ENCODE results near the gene DGKE.

Gene DGKE

DNA sequence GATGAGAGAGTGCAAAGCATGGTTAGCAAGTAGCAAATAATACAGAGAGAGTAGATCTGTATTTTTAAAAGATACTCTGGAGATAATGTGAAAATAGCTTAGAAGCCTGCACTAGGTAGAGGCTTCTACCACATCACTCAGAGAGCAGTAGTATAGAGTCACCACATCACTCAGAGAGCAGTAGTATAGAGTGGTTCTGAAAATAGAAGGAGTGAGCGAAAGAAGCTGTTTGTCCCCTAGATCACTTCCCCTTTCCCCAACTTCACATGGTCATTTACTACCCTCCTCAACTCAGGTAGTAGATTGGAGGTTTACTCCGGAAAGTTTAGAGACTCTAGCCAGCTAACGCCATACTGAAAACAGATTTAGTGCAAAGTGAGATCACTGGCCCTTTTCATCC, 17.1 kb downstream of the DGKE start:
- no peak for DNase-seq

DNA sequence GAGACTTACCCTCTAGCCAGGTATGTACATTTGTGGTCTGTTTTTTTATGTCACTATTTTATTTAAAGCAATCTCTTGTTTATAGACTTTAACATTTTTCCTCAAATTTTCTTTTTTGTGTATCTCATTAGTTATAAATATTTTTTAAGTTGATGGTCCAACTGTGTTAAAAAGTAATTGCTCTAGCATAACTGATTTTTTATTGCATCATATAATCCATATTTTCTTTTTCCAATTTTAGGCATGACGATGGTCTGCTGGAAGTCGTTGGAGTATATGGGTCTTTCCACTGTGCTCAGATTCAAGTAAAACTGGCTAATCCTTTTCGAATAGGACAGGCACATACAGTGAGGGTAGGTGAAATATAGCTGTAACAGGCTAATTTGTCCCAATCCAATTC, 27.9 kb downstream of the DGKE start:
- no peak for DNase-seq

DNA sequence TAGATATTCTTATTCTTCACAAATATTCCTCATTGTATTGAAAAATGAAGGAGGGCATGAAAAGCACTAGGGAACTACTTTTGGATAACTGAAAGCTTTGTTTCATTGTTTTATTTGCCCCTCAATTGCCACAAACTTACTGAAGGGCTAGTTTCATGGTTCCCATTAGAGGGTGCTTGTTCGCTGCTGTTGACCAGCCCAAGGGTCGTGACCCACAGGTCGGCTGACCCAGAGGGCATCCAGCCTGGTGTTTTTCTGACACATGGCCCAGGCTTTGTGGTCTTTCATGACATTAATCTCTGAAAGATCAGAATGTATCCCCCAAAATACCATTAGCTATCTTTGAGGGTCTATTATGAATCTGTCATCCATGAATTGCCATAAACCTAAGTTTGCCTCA, 30.0 kb downstream of the DGKE start:
- DNase-seq = no peak

DNA sequence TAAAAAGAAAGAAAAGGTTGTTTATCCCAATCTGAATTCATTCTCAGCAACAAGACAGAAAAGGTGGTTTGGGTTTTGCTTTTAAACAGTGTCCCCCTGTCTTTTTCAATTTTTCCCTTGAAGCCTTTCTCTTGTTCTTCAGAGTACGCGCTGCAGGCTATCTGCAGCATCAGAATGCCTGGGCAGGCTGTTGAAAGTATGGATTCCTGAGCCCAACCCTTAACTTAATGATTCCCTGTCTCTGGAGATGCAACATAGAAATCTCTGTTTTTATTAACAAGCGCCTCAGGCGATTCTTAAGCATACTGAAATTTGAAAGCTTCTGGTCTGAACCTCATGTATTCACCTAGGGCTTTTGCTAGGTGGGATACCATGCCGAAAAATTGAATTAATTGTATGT, 32.1 kb downstream of the DGKE start:
- no peak for DNase-seq

DNA sequence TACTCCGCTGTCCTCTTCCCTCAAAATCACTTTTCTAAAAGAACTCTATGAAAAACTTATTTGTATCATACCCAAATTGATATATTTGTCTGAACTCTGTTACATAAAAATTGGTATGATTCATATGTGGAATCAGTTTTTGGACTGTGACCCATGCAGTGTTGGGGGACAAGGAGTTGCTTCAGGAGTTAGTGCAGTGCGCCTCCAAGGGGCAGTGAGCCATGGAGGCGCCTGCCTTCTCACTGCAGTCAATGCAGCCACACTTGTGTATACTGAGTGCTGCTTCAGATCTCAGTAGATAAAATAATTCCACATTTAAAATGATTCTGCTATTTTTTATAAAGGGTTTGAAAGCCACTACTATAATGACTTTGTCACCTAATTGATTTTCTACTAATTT, 32.5 kb downstream of the DGKE start:
- no peak for DNase-seq

DNA sequence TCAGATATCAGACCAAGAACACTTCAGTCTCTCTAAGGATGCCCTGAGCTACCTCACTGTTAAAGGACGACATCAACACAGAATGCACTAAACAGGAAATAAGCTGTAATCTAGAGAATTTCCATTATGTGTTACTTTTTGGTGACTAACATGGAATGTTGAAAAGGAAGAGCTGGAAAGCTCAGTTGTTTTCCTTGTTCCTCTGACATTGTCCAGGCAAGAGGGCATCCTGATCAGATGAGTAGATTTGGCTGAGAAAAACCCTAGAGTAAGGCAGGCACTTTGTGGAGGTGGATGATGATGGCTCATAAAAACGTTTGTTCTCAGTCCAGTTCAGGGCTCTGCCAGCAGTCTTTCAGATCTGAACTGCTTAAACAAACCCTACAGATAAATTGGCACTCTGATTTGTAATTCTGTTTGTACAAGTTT, 34.0 kb downstream of the DGKE start:
- no peak for DNase-seq

DNA sequence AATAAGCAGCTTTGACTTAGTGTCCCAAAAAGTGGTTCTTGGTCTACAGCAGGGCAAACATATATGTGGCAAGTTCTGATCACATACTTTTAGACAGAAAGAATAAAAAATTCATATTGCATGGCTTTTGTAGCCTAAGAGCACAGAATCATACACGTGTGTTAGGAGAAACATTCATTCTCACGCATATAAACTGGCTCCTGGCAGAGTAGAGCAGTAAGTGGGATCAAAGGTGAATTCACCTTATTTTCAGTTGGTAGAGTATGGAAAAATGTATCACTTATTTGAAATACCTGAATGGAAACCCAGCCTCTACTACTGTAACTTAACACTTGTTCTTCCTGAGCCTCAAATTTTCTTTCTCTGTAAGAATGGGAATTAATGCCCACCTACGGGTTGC, 34.8 kb downstream of the DGKE start:
- no peak for DNase-seq

DNA sequence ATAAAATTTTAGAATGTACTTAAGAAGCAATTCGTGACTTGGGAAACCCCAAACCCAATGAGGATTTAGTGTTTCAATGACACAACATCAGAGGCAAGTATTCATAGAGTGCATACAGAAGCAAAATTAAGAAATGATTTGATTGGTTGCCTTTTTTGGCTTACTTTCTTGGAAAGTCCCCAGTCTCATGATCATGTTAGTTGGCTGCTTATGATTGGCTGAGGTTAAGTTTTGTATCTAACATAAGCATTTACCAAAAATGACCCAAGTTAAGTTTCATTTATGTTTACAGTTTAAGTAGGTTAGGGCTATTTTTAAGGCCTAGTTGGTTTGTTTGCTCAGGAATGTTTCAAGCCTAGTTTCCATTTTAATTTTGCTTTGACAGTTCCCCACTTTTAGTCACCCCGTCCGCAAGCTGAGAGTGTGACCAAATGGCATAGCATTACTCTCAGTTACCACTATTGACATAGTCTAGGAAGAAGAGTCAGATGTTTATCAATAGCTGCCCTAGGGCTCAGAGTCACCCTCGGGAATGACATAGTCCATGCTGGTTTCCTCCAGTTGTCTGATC, 36.2 kb downstream of the DGKE start:
- no peak for DNase-seq

DNA sequence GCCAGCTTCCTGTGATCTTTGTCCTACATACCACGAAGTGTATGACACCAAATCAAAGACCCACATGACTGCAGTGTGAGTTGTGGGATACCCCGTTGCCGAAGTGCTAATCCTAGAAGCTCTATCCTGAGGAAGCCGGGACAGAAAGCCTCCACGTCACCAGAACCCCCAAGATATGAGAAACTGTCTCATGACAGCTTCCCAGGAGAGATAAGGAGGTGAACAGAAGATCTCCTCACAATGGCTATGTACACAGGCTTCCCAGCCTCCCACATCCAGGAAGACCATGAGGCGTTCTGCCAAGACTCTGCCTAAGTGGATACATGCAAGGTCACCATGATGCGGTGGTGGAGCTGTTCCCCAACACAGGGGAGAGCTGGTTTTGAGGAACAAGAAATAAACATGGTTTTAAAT, 42.8 kb downstream of the DGKE start:
- DNase-seq = no peak

DNA sequence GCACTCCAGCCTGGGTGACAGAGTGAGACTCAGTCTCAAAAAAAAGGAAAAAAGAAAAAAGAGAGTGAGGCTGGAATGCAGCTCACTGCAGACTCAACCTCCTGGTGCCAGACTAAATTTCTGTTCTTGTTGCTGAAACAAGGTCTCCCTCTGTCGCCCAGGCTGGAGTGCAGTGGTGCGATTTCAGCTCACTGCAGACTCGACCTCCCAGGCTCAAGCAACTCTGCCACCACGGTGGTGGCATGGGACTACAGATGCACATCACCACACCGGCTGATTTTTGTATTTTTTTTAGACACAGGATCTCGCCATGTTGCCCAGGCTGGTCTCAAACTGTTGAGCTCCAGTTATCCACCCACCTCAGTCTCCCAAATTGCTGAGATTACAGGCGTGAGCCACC, 45.3 kb downstream of the DGKE start:
- no peak for DNase-seq

DNA sequence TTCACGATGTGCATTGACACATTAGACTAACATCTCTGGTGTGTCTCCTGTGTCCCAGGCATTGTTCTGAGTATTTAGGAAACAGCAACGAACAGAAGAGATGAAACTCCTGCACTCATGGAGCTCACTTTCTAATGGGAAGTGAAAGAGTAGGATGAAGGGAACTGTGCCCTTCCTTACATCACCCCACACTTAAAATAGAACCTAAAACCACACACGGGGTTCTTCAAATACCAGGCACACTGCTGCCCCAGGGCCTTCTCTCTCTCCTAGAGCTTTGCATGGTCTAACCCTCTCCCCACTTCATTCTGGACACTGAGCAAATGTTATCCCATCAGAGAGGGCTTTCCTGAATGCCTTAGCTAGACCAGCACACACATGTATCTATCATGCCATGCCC, 46.2 kb downstream of the DGKE start:
- no peak for DNase-seq

DNA sequence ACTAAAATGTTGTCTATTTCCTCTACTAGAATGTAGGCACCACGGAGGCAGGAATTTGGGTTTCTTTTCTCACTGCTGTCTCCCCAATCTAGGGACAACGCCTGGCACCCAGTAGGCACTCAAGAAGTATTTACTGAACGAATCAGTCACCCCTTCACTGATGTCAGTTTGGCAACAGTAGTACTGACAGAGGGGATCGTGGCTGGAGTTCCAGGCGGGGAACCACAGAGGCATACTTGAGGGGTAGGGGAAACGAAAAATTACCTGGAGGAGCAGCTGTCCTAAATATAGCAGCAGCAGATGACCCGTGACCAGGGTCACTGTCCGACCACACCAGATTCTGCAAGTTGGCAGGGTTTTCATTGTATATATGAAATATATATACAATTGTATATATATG, 46.6 kb downstream of the DGKE start:
- DNase-seq = no peak

DNA sequence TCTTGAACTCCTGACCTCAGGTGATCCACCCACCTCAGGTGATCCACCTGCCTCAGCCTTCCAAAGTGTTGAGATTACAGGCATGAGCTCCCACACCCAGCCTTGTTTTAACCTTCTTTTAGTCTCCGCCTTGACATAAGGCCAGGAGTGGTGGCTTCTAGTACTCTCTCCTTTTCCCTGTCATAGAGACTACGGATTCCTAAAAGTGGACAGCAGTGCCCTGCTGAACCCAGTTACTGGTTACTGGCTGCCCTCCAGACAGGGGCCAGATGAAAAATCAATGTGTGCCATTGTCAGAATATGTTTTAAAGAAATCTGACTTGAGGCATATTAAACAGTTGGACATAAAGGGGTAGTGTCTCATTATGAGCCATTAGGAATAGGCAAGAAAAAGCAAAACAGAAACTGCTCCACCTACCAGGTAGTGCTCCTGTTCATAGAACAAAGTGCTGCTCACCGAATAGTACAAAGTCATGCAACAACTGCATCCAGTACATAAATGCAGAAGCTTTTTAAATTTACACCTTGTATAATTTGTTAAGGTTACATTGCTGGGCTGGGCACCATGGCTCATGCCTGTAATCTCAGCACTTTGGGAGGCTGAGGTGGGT, 47.8 kb downstream of the DGKE start:
- no peak for DNase-seq

DNA sequence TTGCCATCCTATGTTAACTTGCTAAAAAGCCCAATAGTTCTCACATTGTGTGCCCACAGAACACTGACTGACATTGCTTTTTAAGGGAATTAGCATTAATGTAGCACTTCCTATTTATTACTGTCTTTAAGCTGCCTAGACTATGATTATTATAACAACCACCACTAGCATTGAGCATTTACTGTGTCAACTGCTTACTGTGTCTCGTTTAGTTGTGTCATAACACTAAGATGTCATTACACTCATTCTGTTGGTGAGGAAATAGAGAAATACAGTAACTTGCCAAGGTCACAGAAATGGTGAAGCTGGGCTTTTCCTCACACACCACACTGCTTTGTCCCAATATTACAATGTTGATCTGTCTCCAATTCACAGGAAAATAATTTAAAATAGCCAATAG, 49.7 kb downstream of the DGKE start:
- no peak for DNase-seq

DNA sequence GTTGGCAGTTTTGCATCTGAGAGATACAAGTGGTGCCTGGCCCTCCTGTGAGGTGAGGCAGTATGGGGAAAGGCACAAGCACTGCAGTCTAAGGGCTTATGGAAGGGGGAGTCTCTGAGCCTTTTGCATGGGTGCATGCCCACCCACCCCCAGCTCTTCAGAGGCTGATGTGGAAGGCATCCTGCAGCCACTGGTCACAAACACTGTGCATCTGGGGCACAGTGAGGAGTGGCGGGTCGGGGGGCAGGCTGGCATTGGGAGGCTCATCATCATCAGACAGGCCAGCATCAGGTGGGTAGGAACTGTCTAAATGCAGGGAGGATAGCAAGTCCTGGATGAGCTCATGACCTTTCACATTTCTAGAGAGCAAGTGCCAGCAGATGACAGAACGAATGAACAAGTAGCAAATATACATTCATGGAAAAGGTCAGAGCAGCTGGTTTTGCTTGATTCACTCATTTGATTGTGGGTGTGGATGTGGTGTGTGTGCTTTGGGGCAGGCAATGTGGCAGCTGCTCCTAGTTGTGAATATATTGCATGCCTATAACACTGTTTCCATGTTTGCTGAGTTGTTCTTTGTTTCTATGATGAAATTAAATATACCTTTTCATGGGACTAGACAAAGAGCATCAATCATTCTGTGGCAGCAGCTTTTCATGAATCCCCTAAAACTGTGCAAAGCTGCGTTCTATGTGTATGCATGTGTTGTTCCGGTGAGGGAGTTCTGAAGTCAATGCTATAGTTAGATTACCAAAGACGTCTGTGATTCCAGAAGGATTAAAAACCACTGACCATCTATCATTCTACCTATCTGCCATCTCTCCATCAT, 50.7 kb downstream of the DGKE start:
- no peak for DNase-seq

DNA sequence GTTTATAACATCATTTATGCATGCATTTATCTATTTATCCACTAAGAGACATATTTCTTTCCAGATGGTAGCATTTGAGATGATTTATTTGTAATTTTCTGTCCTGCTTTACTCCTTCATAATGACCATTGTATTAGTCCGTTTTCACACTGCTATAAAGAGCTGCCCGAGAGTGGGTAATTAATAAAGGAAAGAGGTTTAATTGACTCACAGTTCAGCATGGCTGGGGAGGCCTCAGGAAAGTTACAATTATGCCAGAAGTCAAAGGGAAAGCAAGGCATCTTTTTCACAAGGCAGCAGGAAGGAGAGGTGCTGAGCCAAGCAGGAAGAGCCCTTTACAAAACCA, 51.3 kb downstream of the DGKE start:
- DNase-seq = no peak

DNA sequence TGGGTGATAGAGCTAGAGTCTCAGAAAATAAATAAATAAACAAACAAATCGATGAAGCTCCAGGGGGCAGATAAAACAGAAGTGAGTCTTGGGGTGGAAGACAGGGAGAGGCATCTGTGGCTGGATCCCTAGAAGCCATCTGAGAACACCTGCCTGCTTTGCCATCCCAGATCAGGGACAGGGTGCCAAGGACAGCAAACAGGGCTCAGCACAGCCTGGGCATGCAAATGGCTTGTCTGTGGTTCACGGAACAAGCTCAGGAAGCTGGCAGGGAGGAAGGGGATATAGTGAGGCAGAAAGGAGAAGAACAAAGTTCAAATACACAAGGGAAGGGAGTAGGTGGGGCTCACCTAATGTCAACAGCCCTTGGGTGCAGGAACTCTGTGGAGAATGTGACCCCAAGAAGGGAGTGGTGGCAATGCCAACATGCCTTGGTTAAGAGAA, 52.4 kb downstream of the DGKE start:
- DNase-seq = no peak

DNA sequence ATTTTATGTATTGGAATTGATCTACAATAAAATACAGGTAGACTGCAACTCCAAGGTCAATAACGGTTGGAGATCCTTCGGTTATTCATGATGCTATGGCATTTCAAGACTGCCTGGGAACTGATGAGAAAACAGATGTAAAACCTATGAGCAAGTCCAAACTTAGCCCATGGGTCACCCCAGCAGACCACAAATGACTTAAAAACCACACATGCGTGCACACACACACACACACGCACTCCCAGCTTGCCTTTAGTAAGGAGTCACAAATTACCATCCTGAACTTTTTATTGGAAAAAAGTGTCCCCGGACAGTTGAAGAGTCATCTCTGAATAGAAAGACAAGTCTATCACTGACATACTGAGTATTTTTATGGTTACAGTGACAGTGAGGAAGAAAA, 53.2 kb downstream of the DGKE start:
- no peak for DNase-seq

DNA sequence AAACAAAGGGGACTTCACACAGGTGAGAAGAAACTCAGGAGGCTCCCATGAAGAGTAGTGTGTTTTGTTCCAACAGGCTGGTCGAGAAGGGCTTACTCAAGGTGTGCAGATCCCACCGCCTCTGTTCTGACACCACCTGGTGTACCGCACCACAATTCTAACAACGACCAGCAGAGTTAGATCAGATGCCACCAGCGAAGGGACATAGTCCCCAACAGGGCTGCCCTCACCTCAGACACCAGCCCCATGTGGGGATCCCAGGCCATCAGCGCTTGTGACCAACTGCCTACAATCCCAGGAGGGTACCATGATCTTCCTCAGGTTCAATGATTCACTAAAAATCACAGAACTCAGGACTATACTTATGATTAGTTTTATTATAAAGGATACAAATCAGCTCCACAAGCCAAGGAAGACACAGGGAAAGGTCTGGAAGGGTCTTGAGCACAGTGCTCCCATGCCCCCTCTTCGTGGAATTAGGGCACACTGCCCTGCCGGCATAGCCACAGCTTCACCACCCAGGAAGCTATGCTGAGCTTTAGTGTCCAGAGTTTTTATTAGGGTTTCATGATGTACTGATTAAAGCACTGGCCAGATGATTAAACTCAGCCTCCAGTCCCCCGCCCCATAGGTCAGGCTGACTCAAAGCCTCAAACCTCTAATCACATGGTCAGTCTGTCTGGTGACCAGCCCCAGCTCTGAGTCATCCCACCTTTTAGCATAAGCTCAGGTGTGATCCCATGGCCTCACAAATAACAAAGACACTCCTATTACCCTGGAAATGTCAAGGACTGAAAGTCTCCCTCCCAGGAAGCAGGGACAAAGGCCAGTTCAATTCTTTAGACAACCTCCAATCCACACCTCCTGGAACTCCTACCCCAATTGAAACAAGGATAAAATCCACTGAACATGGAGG, 53.9 kb downstream of the DGKE start:
- no peak for DNase-seq

DNA sequence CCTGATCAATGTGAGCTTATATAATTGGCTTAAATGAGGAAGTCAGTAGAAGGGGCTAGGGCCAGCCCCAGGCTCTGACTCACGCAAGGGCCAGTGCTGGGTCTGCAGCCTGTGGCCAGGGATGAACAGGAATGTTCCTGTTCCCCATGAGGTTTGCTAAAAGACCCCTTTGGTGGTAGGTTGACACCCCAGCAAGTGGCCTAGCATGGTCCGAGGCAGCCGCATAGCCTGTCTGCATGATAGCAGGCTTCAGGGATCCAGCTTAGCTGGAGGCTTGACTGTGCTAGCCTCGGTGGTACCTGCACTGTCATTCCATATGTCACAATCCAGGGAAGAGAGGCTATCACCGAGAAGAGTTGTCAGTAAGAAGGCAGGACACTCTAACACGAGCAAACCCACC, 56.4 kb downstream of the DGKE start:
- no peak for DNase-seq

DNA sequence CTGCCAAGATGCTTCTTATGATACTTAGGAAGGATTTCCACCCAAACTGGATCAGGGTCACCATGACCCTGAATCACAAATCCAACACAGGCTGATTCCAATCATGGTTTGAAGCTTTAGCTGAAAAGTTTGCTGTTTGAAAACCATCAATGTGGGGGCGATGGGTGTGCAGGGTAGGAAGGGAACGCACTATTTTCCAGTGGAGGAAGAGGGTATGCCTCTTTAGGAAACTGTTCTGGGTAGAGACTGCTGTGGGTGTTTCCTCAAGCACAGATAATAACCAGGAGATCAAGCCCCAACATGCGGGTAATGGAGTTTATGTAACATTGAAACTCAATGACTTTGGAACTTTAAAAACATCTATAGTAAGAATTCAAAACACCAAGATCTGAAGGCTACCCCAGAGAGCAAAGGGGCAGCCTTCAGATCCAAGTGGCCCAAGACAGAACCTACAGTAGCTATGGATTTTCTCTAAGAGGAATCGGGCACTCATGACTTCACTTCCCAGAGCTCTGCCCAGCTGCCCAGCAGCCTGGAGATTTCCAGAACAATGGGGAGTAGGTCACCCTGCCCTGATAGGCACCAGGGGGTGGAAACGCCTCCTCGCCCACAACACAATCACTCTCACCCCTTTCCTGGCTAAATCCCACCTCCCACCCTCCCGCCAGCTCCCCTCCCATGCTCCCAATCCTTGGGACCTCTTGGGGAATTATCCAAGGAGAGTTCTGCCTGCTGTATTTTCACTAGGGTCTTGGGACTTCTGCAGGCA, 57.1 kb downstream of the DGKE start:
- DNase-seq = no peak

DNA sequence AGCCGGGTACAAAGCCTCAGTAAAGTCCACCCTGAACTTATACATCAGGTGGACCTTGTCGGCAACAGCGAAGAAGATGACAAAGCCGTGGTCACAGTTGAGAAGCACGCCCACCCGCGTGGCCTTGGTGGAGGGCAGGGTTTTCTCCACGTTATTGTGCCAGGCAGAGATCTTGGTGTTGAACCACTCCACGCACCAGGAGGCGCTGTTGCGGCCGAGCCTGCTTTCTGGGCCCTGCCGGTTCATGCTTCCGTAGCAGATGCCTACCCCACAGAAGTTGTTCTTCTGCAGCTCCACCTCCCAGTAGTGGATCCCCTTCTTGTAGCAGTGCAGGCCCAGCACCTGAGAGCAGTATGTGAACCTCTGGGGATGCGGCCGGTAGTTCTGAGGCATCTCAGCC, 57.8 kb downstream of the DGKE start:
- DNase-seq = peak; percentile 49

DNA sequence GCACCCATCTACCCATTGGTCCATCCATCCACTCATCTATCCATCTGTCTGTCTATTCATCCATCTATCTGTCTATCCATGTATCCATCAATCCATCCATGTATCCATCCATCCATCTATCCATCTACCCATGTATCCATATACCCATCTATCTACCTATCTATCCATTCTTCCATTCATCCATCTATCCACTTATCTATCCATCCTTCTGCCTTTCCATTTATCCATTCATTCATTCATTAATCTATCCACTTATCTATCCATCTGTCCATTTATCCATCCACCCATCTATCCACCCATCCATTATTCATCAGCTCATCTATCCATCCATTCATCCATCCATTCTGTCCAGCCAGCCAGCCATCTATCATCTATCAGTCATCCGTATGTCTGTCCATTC, 58.4 kb downstream of the DGKE start:
- DNase-seq = no peak

Measured in activated naive CD4-positive, alpha-beta T cell treated with Interleukin-2 at 50 U/mL for 16 hours (primary cell).